ENCODE measurements around the gene PRDM16. TPM values are rescaled to one million over a fixed set of nuclear protein-coding genes. Genes with fewer than 3 reads are reported as not detected.

Gene PRDM16
- total and polyA plus RNA-seq, 2 of the 13 experiments (the other 11 are each of a cell fraction or from before 2014, with no cell fraction given): 0.15 to 0.81 TPM

DNA sequence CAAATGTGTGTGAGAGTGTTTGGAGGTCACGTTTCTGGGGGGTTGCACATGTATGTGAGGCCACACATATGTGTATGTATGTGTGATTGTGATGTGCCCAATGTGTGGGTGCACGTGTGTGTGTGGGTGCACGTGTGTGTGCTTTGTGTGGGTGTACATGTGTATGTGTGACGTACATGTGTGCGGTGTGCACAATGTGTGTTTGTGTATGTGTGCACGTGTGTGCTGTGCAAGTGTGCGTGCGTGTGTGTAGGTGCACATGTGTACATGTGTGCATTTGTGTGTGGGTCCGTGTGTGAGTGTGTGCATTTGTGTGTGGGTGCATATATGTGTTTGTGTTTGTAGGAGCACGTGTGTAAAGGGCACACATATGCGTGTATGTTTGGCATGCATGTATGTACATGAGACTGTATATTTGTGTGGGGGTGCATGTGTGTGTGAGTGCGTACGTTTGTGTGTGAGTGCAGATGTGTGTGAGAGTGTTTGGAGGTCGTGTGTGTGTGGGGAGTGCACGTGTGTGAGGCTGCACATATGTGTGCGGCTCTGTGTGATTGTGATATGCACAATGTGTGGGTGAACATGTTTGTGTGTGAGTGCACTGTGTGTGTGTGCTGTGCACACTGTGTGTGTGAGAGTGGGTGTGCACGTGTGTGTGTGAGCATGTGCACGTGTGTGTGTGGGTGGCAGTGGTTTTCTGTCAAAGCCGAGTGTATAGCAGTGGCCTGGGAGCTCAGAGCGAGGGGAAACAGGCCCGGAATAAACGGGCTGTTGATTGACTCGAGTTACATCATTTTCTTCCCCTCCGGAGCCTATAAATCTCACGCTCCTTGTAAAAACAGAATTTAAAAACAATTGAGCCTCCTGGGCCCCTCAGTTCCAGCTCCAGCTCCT is 252.8 kb downstream of the PRDM16 start (continued):
- TF ChIP-seq HMG20B (CRISPR knock-in tag; conservative IDR thresholded peaks at IDR 0.05) (no peak), ZNF33A (CRISPR knock-in tag; IDR thresholded peaks at IDR 0.05; ENCODE audit: borderline replicate concordance) (no peak), EED (CRISPR knock-in tag; IDR thresholded peaks at IDR 0.05) (no peak), GFI1 (CRISPR knock-in tag; IDR thresholded peaks at IDR 0.05; ENCODE audit: borderline replicate concordance) (no peak), GATA4 (IDR thresholded peaks at IDR 0.05; ENCODE audit: borderline replicate concordance, low read depth) (no peak), CEBPB (IDR thresholded peaks at IDR 0.05; ENCODE audit: borderline replicate concordance, low read depth, low read length) (no peak), ZNF552 (CRISPR knock-in tag; IDR thresholded peaks at IDR 0.05; ENCODE audit: borderline replicate concordance) (no peak; the same call in 1 of the 2 replicates), ZNF768 (CRISPR knock-in tag; IDR thresholded peaks at IDR 0.05) (no peak), ZNF777 (CRISPR knock-in tag; IDR thresholded peaks at IDR 0.05) (no peak), IKZF4 (CRISPR knock-in tag; IDR thresholded peaks at IDR 0.05; ENCODE audit: borderline replicate concordance, low read depth, not compliant biosample characterization) (peak; percentile 44), ZNF136 (CRISPR knock-in tag; IDR thresholded peaks at IDR 0.05; ENCODE audit: low read depth) (no peak), POGZ (CRISPR knock-in tag; IDR thresholded peaks at IDR 0.05) (no peak)
- TF ChIP-seq, protein P1, sequence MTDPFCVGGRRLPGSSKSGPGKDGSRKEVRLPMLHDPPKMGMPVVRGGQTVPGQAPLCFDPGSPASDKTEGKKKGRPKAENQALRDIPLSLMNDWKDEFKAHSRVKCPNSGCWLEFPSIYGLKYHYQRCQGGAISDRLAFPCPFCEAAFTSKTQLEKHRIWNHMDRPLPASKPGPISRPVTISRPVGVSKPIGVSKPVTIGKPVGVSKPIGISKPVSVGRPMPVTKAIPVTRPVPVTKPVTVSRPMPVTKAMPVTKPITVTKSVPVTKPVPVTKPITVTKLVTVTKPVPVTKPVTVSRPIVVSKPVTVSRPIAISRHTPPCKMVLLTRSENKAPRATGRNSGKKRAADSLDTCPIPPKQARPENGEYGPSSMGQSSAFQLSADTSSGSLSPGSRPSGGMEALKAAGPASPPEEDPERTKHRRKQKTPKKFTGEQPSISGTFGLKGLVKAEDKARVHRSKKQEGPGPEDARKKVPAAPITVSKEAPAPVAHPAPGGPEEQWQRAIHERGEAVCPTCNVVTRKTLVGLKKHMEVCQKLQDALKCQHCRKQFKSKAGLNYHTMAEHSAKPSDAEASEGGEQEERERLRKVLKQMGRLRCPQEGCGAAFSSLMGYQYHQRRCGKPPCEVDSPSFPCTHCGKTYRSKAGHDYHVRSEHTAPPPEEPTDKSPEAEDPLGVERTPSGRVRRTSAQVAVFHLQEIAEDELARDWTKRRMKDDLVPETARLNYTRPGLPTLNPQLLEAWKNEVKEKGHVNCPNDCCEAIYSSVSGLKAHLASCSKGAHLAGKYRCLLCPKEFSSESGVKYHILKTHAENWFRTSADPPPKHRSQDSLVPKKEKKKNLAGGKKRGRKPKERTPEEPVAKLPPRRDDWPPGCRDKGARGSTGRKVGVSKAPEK (CRISPR knock-in tag; IDR thresholded peaks at IDR 0.05; ENCODE audit: borderline replicate concordance): no peak
- TF ChIP-seq, protein P2, sequence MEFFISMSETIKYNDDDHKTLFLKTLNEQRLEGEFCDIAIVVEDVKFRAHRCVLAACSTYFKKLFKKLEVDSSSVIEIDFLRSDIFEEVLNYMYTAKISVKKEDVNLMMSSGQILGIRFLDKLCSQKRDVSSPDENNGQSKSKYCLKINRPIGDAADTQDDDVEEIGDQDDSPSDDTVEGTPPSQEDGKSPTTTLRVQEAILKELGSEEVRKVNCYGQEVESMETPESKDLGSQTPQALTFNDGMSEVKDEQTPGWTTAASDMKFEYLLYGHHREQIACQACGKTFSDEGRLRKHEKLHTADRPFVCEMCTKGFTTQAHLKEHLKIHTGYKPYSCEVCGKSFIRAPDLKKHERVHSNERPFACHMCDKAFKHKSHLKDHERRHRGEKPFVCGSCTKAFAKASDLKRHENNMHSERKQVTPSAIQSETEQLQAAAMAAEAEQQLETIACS (CRISPR knock-in tag; IDR thresholded peaks at IDR 0.05): no peak
- TF ChIP-seq, protein P3, sequence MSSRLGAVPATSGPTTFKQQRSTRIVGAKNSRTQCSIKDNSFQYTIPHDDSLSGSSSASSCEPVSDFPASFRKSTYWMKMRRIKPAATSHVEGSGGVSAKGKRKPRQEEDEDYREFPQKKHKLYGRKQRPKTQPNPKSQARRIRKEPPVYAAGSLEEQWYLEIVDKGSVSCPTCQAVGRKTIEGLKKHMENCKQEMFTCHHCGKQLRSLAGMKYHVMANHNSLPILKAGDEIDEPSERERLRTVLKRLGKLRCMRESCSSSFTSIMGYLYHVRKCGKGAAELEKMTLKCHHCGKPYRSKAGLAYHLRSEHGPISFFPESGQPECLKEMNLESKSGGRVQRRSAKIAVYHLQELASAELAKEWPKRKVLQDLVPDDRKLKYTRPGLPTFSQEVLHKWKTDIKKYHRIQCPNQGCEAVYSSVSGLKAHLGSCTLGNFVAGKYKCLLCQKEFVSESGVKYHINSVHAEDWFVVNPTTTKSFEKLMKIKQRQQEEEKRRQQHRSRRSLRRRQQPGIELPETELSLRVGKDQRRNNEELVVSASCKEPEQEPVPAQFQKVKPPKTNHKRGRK (CRISPR knock-in tag; IDR thresholded peaks at IDR 0.05): no peak
- TF ChIP-seq, protein P4, sequence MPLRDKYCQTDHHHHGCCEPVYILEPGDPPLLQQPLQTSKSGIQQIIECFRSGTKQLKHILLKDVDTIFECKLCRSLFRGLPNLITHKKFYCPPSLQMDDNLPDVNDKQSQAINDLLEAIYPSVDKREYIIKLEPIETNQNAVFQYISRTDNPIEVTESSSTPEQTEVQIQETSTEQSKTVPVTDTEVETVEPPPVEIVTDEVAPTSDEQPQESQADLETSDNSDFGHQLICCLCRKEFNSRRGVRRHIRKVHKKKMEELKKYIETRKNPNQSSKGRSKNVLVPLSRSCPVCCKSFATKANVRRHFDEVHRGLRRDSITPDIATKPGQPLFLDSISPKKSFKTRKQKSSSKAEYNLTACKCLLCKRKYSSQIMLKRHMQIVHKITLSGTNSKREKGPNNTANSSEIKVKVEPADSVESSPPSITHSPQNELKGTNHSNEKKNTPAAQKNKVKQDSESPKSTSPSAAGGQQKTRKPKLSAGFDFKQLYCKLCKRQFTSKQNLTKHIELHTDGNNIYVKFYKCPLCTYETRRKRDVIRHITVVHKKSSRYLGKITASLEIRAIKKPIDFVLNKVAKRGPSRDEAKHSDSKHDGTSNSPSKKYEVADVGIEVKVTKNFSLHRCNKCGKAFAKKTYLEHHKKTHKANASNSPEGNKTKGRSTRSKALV (CRISPR knock-in tag; IDR thresholded peaks at IDR 0.05): no peak
- TF ChIP-seq, protein P5, sequence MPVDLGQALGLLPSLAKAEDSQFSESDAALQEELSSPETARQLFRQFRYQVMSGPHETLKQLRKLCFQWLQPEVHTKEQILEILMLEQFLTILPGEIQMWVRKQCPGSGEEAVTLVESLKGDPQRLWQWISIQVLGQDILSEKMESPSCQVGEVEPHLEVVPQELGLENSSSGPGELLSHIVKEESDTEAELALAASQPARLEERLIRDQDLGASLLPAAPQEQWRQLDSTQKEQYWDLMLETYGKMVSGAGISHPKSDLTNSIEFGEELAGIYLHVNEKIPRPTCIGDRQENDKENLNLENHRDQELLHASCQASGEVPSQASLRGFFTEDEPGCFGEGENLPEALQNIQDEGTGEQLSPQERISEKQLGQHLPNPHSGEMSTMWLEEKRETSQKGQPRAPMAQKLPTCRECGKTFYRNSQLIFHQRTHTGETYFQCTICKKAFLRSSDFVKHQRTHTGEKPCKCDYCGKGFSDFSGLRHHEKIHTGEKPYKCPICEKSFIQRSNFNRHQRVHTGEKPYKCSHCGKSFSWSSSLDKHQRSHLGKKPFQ (CRISPR knock-in tag; IDR thresholded peaks at IDR 0.05; ENCODE audit: insufficient replicate concordance): no peak
